Measurements from ENCODE around the gene EPS8. TPM values are rescaled to one million over a fixed set of nuclear protein-coding genes. Genes with fewer than 3 reads are reported as not detected.

EPS8 gene
- total RNA-seq, 1 donor from 2014 or later: 35.3 TPM

DNA sequence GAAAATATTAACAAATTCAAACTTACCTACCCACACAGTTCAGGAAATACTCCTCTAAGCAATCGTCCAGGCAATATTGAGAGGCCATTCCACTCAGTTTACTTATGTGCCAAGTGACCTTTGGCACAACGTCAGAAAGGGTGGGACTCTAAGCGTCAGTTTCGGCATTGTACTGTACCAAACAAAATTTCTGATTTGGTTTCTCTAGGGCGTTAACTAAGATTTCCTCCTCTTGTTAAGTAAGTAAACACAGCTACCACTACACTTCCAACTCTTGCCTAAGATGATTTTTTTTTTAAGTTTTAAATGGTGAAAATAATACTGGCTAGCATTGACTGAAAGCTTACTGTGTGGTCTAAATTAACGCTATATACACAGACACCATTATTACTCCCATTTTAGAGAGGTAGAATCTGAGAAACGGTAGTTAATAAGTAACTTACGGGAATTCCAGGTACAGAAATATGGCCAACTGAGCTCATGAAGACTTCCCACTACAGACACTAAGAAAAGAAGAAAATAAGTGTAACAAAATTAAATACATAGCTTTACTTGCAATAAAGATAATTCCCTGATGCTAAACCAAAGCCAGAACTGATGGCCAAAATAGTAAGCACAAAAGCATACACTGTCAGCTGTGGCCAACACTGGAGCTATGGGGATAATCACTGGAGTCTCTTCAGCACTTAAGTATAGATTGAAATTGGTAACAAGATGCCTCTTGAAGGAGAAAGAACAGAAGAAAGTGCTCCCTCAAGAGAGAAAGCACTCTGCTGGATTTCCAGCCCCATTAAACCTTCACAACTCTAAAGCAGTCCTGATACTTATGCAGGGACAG, 76.1 kb downstream of the EPS8 start:
- H3K4me3 ChIP-seq (ENCODE audit: low read depth, low read length): no peak overlapping the region
- no peak for FAIRE-seq
- TF ChIP-seq, protein P1, sequence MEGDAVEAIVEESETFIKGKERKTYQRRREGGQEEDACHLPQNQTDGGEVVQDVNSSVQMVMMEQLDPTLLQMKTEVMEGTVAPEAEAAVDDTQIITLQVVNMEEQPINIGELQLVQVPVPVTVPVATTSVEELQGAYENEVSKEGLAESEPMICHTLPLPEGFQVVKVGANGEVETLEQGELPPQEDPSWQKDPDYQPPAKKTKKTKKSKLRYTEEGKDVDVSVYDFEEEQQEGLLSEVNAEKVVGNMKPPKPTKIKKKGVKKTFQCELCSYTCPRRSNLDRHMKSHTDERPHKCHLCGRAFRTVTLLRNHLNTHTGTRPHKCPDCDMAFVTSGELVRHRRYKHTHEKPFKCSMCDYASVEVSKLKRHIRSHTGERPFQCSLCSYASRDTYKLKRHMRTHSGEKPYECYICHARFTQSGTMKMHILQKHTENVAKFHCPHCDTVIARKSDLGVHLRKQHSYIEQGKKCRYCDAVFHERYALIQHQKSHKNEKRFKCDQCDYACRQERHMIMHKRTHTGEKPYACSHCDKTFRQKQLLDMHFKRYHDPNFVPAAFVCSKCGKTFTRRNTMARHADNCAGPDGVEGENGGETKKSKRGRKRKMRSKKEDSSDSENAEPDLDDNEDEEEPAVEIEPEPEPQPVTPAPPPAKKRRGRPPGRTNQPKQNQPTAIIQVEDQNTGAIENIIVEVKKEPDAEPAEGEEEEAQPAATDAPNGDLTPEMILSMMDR (IDR thresholded peaks at IDR 0.05; ENCODE audit: insufficient read depth, low read length, severe bottlenecking): no peak
- no peaks in the 10 kb centered on the region for H3K27me3 ChIP-seq (ENCODE audit: control insufficient read depth, insufficient read depth, low read length)
- peak; percentile 50 for DNase-seq (ENCODE audit: low read depth)
- no peaks in the 10 kb centered on the region for H3K36me3 ChIP-seq (ENCODE audit: control insufficient read depth, insufficient read depth, low read length)

DNA sequence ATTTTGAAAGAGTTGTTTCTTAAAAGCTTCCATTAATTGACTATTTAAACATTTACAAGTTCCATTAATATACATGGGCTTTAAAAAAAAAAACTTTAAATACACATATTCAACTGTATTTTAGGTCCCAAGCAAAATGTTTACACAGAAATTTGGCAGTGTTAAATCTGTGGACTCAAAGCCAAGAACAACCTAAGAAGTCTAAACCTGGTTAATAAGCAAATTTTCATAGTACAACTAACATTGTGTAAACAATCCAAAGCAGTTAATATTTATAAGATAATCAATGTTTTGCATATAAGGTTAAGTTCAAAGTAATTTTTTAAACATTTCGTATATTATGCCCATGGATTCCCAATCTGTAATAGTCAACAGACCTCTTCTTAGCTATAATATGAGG, 77.0 kb downstream of the EPS8 start:
- H3K36me3 ChIP-seq (ENCODE audit: control insufficient read depth, insufficient read depth, low read length): no peaks in the 10 kb centered on the region
- H3K27me3 ChIP-seq (ENCODE audit: control insufficient read depth, insufficient read depth, low read length): no peaks in the 10 kb centered on the region
- TF ChIP-seq, protein P1 (IDR thresholded peaks at IDR 0.05; ENCODE audit: insufficient read depth, low read length, severe bottlenecking): no peak
- FAIRE-seq (no peak), DNase-seq (ENCODE audit: low read depth) (no peak)
- no peak overlapping the region for H3K4me3 ChIP-seq (ENCODE audit: low read depth, low read length)

DNA sequence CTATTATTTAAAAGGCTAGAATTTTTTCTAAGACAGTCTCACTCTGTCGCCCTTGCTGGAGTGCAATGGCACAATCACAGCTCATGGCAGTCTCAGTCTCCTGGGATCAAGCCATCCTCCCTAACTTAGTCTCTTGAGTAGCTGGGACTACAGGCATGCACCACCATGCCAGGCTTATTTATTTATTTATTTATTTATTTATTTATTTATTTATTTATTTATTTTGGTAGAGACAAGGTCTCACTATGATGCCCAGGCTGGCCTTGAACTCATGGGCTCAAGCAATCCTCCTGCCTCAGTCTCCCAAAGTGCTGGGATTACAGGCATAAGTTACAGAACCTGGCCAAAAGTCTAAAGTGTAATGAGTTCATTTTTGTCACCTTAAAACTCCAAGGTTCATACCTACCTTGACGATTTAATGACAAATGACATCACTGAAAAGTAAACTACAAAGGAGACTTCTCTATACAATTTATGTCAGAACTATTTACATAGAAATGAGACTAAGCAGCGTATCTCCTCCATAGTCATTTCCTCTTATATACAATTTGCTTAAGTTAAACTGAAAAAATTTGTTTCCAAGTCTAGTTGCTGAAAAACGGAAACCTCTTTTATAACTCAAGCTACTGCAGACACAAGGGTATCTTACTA, 78.2 kb downstream of the EPS8 start:
- FAIRE-seq (no peak), DNase-seq (ENCODE audit: low read depth) (no peak)
- no peaks in the 10 kb centered on the region for H3K27me3 ChIP-seq (ENCODE audit: control insufficient read depth, insufficient read depth, low read length)
- no peaks in the 10 kb centered on the region for H3K36me3 ChIP-seq (ENCODE audit: control insufficient read depth, insufficient read depth, low read length)
- TF ChIP-seq, protein P1 (IDR thresholded peaks at IDR 0.05; ENCODE audit: insufficient read depth, low read length, severe bottlenecking): no peak
- no peak overlapping the region for H3K4me3 ChIP-seq (ENCODE audit: low read depth, low read length)

DNA sequence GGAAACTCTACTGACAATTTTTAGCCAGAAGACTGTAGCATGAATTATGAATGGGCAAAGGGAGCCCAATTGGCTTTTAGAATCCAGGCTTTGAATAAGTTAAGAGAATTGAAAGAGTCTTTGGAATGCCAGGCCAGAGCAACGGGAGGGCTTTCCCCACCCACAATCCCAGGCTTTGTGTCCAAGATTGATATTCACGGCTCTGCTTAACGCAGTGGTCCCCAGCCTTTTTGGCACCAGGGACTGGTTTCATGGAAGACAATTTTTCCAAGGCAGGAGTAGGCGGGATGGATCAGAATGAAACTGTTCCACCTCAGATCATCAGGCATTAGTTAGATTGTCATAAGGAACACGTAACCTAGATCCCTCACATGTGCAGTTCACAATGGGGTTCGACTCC, 79.6 kb downstream of the EPS8 start:
- no peak for FAIRE-seq
- Histone ChIP-seq H3K4me3 (ENCODE audit: low read depth, low read length) (no peak overlapping the region), H3K27me3 (ENCODE audit: control insufficient read depth, insufficient read depth, low read length) (no peaks in the 10 kb centered on the region), H3K36me3 (ENCODE audit: control insufficient read depth, insufficient read depth, low read length) (no peaks in the 10 kb centered on the region)
- TF ChIP-seq, protein P1 (IDR thresholded peaks at IDR 0.05; ENCODE audit: insufficient read depth, low read length, severe bottlenecking): no peak
- no peak for DNase-seq (ENCODE audit: low read depth)

DNA sequence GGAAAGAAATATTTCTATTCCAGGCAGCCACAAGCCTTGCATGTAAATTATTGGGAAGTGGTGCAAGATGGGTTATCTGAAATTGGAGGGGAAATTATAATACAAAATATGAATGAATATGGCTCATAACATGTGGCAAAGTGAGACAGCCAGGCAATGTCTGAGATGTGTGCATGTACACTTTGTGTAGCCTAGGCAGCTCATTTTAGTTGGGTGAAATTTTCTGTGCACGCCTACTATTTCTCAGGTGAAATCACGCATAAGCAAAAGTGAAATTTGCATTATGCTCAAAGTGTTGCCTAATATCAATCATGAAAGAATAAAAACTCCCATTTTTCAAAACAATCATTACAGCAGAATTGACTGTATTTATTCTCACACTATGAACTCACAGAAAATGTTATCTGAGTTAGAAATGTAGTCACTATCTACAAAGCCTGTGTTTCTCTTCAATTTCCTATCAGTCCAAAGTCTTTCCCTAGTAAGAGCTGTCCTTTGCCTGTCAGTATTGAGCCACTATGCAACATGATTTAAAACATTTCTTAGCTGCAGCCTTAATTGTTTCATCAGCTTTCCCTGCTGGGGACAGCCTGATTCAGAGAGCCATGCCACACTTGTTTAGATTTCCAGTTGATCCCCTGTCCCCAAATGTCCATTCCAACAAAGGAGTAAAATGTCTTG, 80.7 kb downstream of the EPS8 start:
- Histone ChIP-seq H3K4me3 (ENCODE audit: low read depth, low read length) (no peak overlapping the region), H3K27me3 (ENCODE audit: control insufficient read depth, insufficient read depth, low read length) (no peaks in the 10 kb centered on the region), H3K36me3 (ENCODE audit: control insufficient read depth, insufficient read depth, low read length) (no peaks in the 10 kb centered on the region)
- DNase-seq (ENCODE audit: low read depth): no peak
- TF ChIP-seq, protein P1 (IDR thresholded peaks at IDR 0.05; ENCODE audit: insufficient read depth, low read length, severe bottlenecking): no peak
- FAIRE-seq: no peak
